ENCODE results near the gene SLC6A6. TPM values are rescaled to one million over a fixed set of nuclear protein-coding genes. Genes with fewer than 3 reads are reported as not detected.

SLC6A6 gene
- total RNA-seq, 4 donors from 2014 or later = 4.4 to 10.5 (median 7.7) TPM

DNA sequence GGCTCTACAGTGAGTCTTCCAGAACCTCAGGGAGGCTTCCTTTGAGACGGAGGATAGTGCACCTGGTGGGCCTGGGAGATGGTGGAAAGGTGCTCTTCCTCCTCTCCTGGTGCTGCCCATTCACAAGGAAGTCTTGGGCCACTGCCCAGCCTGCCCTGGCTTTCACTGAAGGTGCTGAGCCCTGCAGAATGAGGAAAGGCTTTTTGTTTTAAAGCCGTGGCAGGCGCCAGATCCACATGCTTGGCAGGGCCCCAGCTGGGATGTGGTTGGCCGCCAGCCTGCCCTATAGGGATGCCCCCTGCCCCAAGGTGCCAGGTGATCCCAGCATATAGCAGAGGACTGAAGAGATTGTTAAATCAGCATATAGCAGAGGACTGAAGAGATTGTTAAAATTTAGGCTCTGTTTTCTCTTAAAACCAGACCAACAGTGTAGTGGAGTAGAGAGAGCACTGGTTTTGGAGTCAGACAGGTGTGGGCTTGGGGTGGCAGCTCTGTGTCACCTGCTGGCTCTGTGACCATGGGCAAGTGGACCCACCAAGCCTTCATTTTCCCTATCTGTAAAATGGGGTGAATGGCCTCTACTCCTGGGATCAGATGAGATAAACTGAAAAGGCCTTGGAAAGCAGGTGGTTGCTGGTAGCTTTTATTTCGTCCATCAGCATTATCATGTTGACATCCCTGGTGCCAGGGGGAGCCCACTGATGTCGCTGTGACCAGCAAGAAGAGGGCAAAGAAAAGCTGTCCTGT is 53.3 kb downstream of the SLC6A6 start:
- no peaks in the 10 kb centered on the region for H3K27me3 ChIP-seq
- no peaks in the 10 kb centered on the region for H3K36me3 ChIP-seq
- 61% methylated on average over 6 of the region's 6 CpGs; no CpG with 5 or more reads in 1 of the 2 donors for WGBS, 2 donors (ENCODE audit: low coverage in 1 of 2)
- H3K4me1 ChIP-seq = peaks cover 11 to 32% (median 21%) of the 10 kb centered on the region in 4 donors
- no peaks in the 10 kb centered on the region for H3K9me3 ChIP-seq
- intact Hi-C loops (cut with DNase I; ENCODE audit: low total_unique reads) = loop anchor here (5.0 kb wide), 1 partner anchor 563 kb away; no protein-coding TSS in a partner anchor
- no peak for DNase-seq
- no peak overlapping the region for H3K4me3 ChIP-seq
- H3K27ac ChIP-seq = no peak overlapping the region
- in situ Hi-C loops (cut with MboI; ENCODE audit: low pct_ligation_motif_present in 1 of 4, low pct_unique_long_range_greater_than_20kb in 1 of 4, low sequenced_read_pairs in 3 of 4) = loop anchor here in 1 of 4 donors (25.0 kb wide), 1 partner anchor 568 kb away; the partner anchor contains the start of gene WNT7A
- TF ChIP-seq POLR2AphosphoS5 (IDR thresholded peaks at IDR 0.05) = no peak
- no peak for TF ChIP-seq CTCF (IDR thresholded peaks at IDR 0.05)
- no peak for TF ChIP-seq POLR2A (IDR thresholded peaks at IDR 0.05)
- TF ChIP-seq EP300 (IDR thresholded peaks at IDR 0.05; ENCODE audit: low read depth) = no peak

- in situ Hi-C loops (cut with MboI; ENCODE audit: low pct_ligation_motif_present in 1 of 4, low pct_unique_long_range_greater_than_20kb in 1 of 4, low sequenced_read_pairs in 3 of 4) (loop anchor here in 1 of 4 donors (25.0 kb wide), 1 partner anchor 569 kb away; the partner anchor contains the start of gene WNT7A), intact Hi-C loops (cut with DNase I; ENCODE audit: low total_unique reads) (loop anchor here (5.0 kb wide), 1 partner anchor 564 kb away; no protein-coding TSS in a partner anchor)
- Histone ChIP-seq H3K9me3 (no peaks in the 10 kb centered on the region), H3K27me3 (no peaks in the 10 kb centered on the region), H3K27ac (no peak overlapping the region), H3K36me3 (no peaks in the 10 kb centered on the region), H3K4me3 (no peak overlapping the region), H3K4me1 (peaks cover 10 to 34% (median 22%) of the 10 kb centered on the region in 4 donors)
- 92% methylated on average over 8 of the region's 8 CpGs; no CpG with 5 or more reads in 1 of the 2 donors for WGBS, 2 donors (ENCODE audit: low coverage in 1 of 2)
- TF ChIP-seq POLR2AphosphoS5 (IDR thresholded peaks at IDR 0.05) (no peak), CTCF (IDR thresholded peaks at IDR 0.05) (no peak), POLR2A (IDR thresholded peaks at IDR 0.05) (no peak), EP300 (IDR thresholded peaks at IDR 0.05; ENCODE audit: low read depth) (no peak)
- no peak for DNase-seq
Observed at GRCh38 chr3:14456794-14457193, 54.4 kb downstream of the SLC6A6 start.

- Histone ChIP-seq H3K4me3 (no peak overlapping the region), H3K4me1 (peaks cover 4 to 27% (median 15%) of the 10 kb centered on the region in 4 donors), H3K27me3 (no peaks in the 10 kb centered on the region), H3K36me3 (no peaks in the 10 kb centered on the region), H3K27ac (no peak overlapping the region), H3K9me3 (no peaks in the 10 kb centered on the region)
- DNase-seq = no peak
- intact Hi-C loops (cut with DNase I; ENCODE audit: low total_unique reads) = loop anchor here (5.0 kb wide), 1 partner anchor 565 kb away; no protein-coding TSS in a partner anchor
- WGBS, 2 donors (ENCODE audit: low coverage in 1 of 2) = 95 to 99% methylated on average over 3 to 5 of the region's 5 CpGs
- in situ Hi-C loops (cut with MboI; ENCODE audit: low pct_ligation_motif_present in 1 of 4, low pct_unique_long_range_greater_than_20kb in 1 of 4, low sequenced_read_pairs in 3 of 4) = loop anchor here in 1 of 4 donors (25.0 kb wide), 1 partner anchor 570 kb away; the partner anchor contains the start of gene WNT7A
- TF ChIP-seq POLR2AphosphoS5 (IDR thresholded peaks at IDR 0.05) = no peak
- TF ChIP-seq EP300 (IDR thresholded peaks at IDR 0.05; ENCODE audit: low read depth) = no peak
- TF ChIP-seq CTCF (IDR thresholded peaks at IDR 0.05) = no peak
- no peak for TF ChIP-seq POLR2A (IDR thresholded peaks at IDR 0.05)
Observed at GRCh38 chr3:14457481-14457880, 55.1 kb downstream of the SLC6A6 start.

GRCh38 chr3:14457999-14458398 is 55.6 kb downstream of the SLC6A6 start:
- H3K4me3 ChIP-seq = no peak overlapping the region
- H3K9me3 ChIP-seq = no peaks in the 10 kb centered on the region
- intact Hi-C loops (cut with DNase I; ENCODE audit: low total_unique reads) (loop anchor here (5.0 kb wide), 1 partner anchor 566 kb away; no protein-coding TSS in a partner anchor), in situ Hi-C loops (cut with MboI; ENCODE audit: low pct_ligation_motif_present in 1 of 4, low pct_unique_long_range_greater_than_20kb in 1 of 4, low sequenced_read_pairs in 3 of 4) (loop anchor here in 1 of 4 donors (25.0 kb wide), 1 partner anchor 571 kb away; the partner anchor contains the start of gene WNT7A)
- no peaks in the 10 kb centered on the region for H3K36me3 ChIP-seq
- TF ChIP-seq EP300 (IDR thresholded peaks at IDR 0.05; ENCODE audit: low read depth) = no peak
- no peak for TF ChIP-seq CTCF (IDR thresholded peaks at IDR 0.05)
- no peak for TF ChIP-seq POLR2A (IDR thresholded peaks at IDR 0.05)
- no peak for TF ChIP-seq POLR2AphosphoS5 (IDR thresholded peaks at IDR 0.05)
- DNase-seq = no peak
- H3K27ac ChIP-seq = no peak overlapping the region
- 60 to 78% methylated on average over 1 to 9 of the region's 9 CpGs for WGBS, 2 donors (ENCODE audit: low coverage in 1 of 2)
- H3K4me1 ChIP-seq = peaks cover 0 to 22% (median 12%) of the 10 kb centered on the region in 4 donors
- no peaks in the 10 kb centered on the region for H3K27me3 ChIP-seq
